Kidney epithelial cell (primary cell): ENCODE data around the gene DLGAP1. TPM values are rescaled to one million over a fixed set of nuclear protein-coding genes. Genes with fewer than 3 reads are reported as not detected.
"Not testable (repeated sequence)": the region's sequence is repeated elsewhere in the genome, so short reads cannot be mapped to it uniquely, and the experiment has no call there.

Experiments
- DNase-seq: peaks from one replicate; pipeline ENCODE4 v3.0.0-alpha.2; 2010; ENCODE audit warnings: low read depth
- H3K27me3 ChIP-seq: 2 replicates; pipeline ENCODE4 v1.6.0; 2011; ENCODE audit warnings: low read length; ENCODE audit not compliant: control insufficient read depth, insufficient read depth
- H3K36me3 ChIP-seq: 2 replicates; pipeline ENCODE4 v1.5.1; 2011; ENCODE audit warnings: low read length; ENCODE audit not compliant: control insufficient read depth, insufficient read depth
- H3K4me3 ChIP-seq: 2 replicates; pipeline ENCODE4 v1.5.1; 2011; ENCODE audit warnings: low read depth, mild to moderate bottlenecking, control low read depth, low read length
- total RNA-seq: library from RNA; depleted of rRNA; stranded (reverse); fragments of >200 nt; gene quantifications from 2 replicates; pipeline ENCODE4 v1.2.3, GENCODE V29; 2015
- TF ChIP-seq, protein P1 (sequence below): IDR thresholded peaks from 2 replicates; pipeline ENCODE4 v1.5.1; 2011; ENCODE audit warnings: mild to moderate bottlenecking, moderate library complexity, low read length, control low read depth, inconsistent platforms; ENCODE audit not compliant: insufficient read depth, poor library complexity, severe bottlenecking

Gene DLGAP1
- total RNA-seq, 1 donor from 2014 or later: 2.6 TPM

DNA sequence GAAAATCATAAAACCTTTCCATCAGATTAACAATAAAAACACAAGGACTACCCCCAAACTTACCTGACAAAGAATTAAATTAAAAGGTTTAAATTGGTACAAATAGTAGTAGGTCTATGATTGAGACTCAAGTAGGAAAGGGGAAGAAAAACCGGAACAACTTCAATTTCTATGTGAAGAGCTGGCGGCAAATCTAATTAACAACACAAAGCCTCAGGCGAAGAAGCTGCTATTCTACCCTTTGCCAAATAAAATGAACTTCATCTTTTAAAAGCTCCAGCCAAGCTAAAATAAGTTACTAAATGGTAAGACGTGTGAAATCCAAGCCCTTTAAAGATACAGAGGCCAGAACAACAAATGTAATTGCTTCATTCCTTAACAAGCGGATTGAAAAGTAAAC, 146.5 kb downstream of the DLGAP1 start:
- no peak for DNase-seq

DNA sequence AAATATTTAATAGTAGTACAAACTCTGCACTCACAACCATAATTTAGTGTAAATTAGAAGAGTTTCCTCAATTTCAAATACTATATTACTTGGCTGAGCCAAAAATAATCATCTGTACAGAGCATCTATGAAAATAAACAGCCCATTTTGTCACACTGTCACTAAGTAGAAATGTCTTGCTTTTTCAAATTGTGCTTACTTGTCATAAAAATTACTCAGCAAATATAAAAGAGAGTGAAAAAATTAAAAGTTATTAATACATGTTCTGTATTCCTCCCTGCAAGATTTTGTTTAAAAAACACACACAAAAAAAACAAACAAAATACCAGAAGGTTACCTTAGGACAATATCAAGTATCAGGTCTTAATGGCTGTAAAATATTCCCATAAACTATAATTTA, 155.7 kb downstream of the DLGAP1 start:
- TF ChIP-seq, protein P1, sequence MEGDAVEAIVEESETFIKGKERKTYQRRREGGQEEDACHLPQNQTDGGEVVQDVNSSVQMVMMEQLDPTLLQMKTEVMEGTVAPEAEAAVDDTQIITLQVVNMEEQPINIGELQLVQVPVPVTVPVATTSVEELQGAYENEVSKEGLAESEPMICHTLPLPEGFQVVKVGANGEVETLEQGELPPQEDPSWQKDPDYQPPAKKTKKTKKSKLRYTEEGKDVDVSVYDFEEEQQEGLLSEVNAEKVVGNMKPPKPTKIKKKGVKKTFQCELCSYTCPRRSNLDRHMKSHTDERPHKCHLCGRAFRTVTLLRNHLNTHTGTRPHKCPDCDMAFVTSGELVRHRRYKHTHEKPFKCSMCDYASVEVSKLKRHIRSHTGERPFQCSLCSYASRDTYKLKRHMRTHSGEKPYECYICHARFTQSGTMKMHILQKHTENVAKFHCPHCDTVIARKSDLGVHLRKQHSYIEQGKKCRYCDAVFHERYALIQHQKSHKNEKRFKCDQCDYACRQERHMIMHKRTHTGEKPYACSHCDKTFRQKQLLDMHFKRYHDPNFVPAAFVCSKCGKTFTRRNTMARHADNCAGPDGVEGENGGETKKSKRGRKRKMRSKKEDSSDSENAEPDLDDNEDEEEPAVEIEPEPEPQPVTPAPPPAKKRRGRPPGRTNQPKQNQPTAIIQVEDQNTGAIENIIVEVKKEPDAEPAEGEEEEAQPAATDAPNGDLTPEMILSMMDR: no peak
- no peak for DNase-seq
- no peak overlapping the region for H3K4me3 ChIP-seq
- H3K27me3 ChIP-seq: no peaks in the 10 kb centered on the region
- H3K36me3 ChIP-seq: no peaks in the 10 kb centered on the region

More for the DNA sequence above, 146.5 kb downstream of the DLGAP1 start:
- Histone ChIP-seq H3K4me3 (no peak overlapping the region), H3K36me3 (no peaks in the 10 kb centered on the region), H3K27me3 (no peaks in the 10 kb centered on the region)
- TF ChIP-seq, protein P1: no peak

DNA sequence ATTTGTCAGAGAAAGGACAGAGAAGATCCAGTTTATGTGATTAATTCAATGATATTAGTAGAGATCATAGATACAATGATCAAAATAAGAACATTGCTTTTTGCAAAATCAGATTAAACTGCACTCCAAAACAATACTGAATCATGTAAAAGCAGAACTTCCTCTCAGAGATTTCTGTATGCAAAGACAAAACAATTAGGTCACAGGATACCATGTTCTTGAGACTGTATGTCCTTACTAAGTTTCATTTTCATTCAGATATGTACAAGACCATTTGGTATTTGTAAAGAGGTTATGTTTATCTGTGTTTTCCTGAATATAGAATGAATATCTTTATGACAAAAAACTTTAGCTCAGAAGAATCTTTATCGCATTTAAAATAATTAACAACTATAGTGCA, 161.8 kb downstream of the DLGAP1 start:
- TF ChIP-seq, protein P1: no peak
- DNase-seq: no peak
- H3K36me3 ChIP-seq: no peaks in the 10 kb centered on the region
- H3K4me3 ChIP-seq: no peak overlapping the region
- H3K27me3 ChIP-seq: no peaks in the 10 kb centered on the region

DNA sequence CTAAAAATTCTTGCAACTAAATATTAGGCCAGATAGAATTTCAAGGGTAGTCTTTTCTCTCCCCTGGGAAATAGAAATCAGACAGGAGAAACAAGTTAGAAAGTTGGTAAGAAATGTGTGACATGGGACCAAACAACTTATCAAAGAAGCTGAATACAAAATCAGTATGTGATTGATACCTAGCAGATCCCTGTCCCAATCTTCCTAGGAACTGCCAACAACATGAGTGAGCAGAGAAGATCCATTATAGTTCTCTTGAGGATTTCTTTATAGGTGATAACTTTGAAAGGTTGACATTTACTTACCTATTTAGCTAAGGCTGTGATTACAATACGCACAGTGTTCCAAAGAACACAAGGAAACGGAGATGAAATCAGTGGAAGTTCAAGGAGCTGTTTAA, 162.4 kb downstream of the DLGAP1 start:
- no peak overlapping the region for H3K4me3 ChIP-seq
- no peaks in the 10 kb centered on the region for H3K27me3 ChIP-seq
- H3K36me3 ChIP-seq: no peaks in the 10 kb centered on the region
- TF ChIP-seq, protein P1: no peak
- no peak for DNase-seq

DNA sequence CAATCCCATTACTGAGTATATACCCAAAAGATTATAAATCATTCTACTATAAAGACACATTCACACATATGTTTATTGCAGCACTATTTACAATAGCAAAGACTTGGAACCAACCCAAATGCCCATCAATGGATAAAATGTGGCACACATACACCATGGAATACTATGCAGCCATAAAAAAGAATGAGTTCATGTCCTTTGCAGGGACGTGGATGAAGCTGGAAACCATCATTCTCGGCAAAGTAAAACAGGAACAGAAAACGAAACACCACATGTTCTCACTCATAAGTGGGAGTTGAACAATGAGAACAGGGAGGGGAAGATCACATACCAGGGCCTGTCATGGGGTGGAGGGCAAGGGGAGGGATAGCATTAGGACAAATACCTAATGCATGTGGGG, 167.8 kb downstream of the DLGAP1 start:
- not testable (repeated sequence) for DNase-seq, H3K36me3 ChIP-seq, H3K4me3 ChIP-seq, H3K27me3 ChIP-seq

DNA sequence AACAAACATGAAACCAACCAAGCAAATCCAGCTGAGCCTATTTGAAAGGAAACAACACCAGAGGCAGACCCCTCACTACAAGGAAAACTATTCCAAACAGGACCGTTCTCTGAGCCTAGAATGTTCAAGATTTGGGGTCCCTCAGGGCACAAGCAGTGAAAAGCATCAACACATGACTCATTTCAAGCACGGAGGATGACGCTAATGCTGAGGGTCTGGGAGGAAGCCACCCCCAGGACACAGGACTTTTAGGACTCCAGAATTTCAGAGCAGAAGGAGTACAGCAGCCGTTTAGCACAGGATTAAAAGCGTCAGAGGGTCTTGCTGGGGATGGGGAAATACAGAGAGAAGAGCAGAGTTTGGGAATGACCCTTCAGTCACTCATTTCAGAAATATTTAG, 168.9 kb downstream of the DLGAP1 start:
- Histone ChIP-seq H3K36me3 (no peaks in the 10 kb centered on the region), H3K4me3 (no peak overlapping the region), H3K27me3 (no peaks in the 10 kb centered on the region)
- TF ChIP-seq, protein P1: no peak
- DNase-seq: no peak
